Activated T-cell treated with anti-CD3 and anti-CD28 coated beads, Interleukin-2, amount 50 U/mL, for 24 hours (primary cell): ENCODE data around the gene PSMB2.
A peak's percentile ranks its signal among the peaks of the same experiment; 100 is the strongest.
"Not testable (repeated sequence)": the region's sequence is repeated elsewhere in the genome, so short reads cannot be mapped to it uniquely, and the experiment has no call there.

Source experiments
- DNase-seq: peaks from one replicate; pipeline ENCODE4 v3.0.0-alpha.2; 2020
- H3K27ac Mint-ChIP-seq: 2 replicates; pipeline ENCODE4 v1.8.0; 2020; ENCODE audit warnings: mild to moderate bottlenecking, mixed read lengths
- H3K27me3 Mint-ChIP-seq: 2 replicates; pipeline ENCODE4 v1.8.0; 2020; ENCODE audit warnings: mixed read lengths
- H3K36me3 Mint-ChIP-seq: 2 replicates; pipeline ENCODE4 v1.8.0; 2020; ENCODE audit warnings: low read depth, mixed read lengths
- H3K4me1 Mint-ChIP-seq: 2 replicates; pipeline ENCODE4 v1.8.0; 2020; ENCODE audit warnings: low read depth, mixed read lengths
- H3K4me3 Mint-ChIP-seq: 2 replicates; pipeline ENCODE4 v1.8.0; 2020; ENCODE audit warnings: mild to moderate bottlenecking, moderate library complexity, mixed read lengths
- H3K9me3 Mint-ChIP-seq: 2 replicates; pipeline ENCODE4 v1.8.0; 2020; ENCODE audit warnings: mixed read lengths

The PSMB2 gene

DNA sequence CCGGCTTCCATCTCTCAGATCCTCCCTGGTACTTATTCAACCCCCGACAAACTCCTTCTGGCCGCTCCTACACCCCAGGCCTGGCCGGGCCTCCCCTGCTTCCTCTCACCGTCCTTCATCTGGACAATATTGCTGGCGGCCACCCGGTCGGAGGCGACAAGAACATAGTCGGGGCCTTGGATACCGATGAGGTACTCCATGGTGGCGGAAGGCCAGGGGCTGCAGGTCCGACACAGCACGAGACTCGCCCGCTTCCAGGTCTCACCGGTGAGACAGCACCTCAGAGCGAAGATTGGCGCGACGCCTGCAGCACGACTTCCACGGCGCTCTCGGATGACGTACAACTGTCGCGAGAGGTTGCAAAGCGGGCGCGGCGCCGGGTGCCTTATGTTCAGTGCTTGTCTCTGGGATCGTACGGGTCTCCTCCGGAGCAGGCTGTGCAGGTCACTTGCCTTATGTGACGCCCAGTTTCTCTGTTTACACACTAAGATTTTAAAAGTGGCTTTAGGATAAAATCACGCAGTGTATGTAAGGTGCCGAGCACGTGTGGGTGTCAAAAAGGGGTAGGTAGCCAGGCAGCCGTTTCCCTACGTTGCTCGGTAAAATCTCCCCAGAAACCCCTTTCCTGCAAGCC is at the start of gene PSMB2:
TSS of gene PSMB2 (minus strand) at position 294 of the 634 bp plus-strand sequence. CDS start at position 200, 94 bp downstream.
- peaks cover 34% of the 10 kb centered on the region for H3K4me1 Mint-ChIP-seq

DNA sequence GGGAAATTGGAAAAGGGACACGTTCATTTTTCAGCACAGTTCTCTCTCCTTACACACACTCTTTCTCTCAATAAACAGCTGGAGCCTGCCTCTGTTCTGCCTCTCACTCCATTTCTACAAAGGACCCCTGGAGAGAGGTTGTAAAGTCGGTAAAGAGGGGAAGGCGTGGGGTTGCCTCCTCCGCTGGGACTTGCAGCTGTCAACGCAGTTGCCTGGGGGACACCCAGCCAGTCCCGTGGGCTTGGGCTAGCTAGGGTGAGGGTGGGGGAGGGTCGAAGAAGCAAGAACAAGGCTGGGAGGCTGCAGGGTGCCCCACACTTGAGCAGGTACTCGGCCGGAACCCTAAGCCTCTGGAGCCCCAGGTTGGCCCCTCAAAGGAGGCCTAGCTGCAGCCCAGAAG is 49.8 kb upstream of the PSMB2 start:
- H3K9me3 Mint-ChIP-seq = no peaks in the 10 kb centered on the region
- H3K27me3 Mint-ChIP-seq = peaks cover 6% of the 10 kb centered on the region
- H3K36me3 Mint-ChIP-seq = no peaks in the 10 kb centered on the region
- no peak overlapping the region for H3K4me3 Mint-ChIP-seq
- no peaks in the 10 kb centered on the region for H3K4me1 Mint-ChIP-seq
- no peak for DNase-seq
- H3K27ac Mint-ChIP-seq = no peak overlapping the region

More for the DNA sequence above, at the start of gene PSMB2:
- Mint-ChIP-seq H3K27me3 (peaks cover 19% of the 10 kb centered on the region), H3K4me3 (peak within 1 kb of the TSS; percentile 100), H3K27ac (peak within 1 kb of the TSS; percentile 100), H3K36me3 (peaks cover 42% of the 10 kb centered on the region), H3K9me3 (no peaks in the 10 kb centered on the region)
- peak; percentile 98 for DNase-seq

DNA sequence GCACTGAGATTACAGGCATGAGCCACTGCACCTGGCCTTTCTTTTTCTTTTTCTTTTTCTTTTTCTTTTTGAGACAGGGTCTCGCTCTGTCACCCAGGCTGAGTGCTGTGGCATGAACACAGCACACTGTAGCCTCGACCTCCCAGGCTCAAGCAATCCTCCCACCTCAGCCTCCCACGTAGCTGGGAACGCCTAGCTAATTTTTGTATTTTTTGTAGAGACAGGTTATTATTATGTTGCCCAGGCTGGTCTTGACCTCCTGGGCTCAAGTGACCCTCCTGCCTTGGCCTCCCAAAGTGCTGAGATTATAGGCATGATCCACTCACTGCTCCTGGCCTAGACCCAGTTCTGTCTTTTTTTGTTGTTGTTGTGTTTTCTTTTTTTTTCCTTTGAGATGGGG is 48.8 kb upstream of the PSMB2 start:
- not testable (repeated sequence) for H3K9me3 Mint-ChIP-seq, H3K4me1 Mint-ChIP-seq, H3K36me3 Mint-ChIP-seq, H3K27ac Mint-ChIP-seq, H3K27me3 Mint-ChIP-seq, H3K4me3 Mint-ChIP-seq, DNase-seq

DNA sequence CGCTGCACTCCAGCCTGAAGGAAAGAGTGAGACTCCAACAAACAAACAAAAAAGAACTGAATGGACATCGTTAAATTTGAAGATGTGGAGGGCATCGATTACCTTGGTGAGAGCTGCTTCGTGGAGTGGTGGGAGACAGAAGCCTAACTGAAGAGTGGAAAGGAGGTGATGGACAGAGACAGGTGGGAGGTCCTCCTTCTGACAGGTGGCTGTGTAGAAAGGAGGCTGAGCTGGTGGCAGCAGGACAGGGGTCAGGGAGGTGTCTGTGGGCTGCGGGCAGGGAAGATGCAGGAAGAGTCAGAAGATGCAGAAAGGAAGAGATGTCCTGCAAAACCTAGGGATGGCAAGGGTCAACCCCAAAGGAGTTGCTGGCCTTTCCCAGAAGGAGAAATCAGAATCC is 46.8 kb upstream of the PSMB2 start:
- no peak for DNase-seq
- H3K9me3 Mint-ChIP-seq = no peaks in the 10 kb centered on the region
- H3K4me1 Mint-ChIP-seq = no peaks in the 10 kb centered on the region
- no peak overlapping the region for H3K27ac Mint-ChIP-seq
- no peak overlapping the region for H3K4me3 Mint-ChIP-seq
- no peaks in the 10 kb centered on the region for H3K36me3 Mint-ChIP-seq
- H3K27me3 Mint-ChIP-seq = peaks cover 4% of the 10 kb centered on the region

DNA sequence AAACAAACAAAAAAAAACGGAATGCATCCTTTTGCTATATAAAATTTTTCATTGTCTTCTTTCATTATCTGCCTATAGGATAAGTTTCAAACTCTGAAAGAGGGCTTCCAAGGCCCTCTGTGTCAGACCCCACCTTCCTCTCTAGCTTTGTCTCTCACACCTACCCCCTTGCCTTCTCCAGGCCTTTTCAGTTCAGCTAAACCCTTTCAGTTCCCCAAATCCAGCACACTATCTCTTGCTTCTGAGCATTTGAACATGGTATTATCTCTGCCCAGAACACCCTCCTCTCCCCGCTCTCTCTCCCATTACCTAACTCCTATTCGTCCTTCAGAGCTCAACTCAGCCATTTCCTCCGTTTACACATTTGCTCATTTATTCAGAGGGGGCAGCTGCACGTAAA is 41.7 kb upstream of the PSMB2 start:
- no peak overlapping the region for H3K27ac Mint-ChIP-seq
- no peaks in the 10 kb centered on the region for H3K4me1 Mint-ChIP-seq
- DNase-seq = no peak
- H3K4me3 Mint-ChIP-seq = no peak overlapping the region
- peaks cover 9% of the 10 kb centered on the region for H3K27me3 Mint-ChIP-seq
- H3K9me3 Mint-ChIP-seq = no peaks in the 10 kb centered on the region
- H3K36me3 Mint-ChIP-seq = no peaks in the 10 kb centered on the region

DNA sequence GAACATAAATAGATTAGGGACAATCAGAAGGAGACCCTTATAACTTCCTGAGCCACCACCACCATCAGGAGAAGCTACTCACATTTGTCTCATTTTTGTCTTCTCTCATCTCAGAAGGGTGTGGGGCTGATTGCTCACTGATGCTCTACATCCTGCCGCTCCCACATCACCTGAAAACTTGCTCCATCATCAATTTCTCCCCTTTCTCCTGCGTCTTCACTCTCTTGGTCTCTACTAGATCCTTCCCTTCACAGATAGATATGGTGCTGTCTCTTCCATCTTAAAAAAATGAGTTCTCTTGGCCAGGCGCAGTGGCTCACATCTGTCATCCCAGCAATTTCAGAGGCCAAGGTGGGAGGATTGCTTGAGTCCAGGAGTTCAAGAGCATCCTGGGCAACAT is 38.9 kb upstream of the PSMB2 start:
- Mint-ChIP-seq H3K4me3 (no peak overlapping the region), H3K9me3 (no peaks in the 10 kb centered on the region), H3K27me3 (peaks cover 9% of the 10 kb centered on the region), H3K36me3 (no peaks in the 10 kb centered on the region), H3K4me1 (no peaks in the 10 kb centered on the region), H3K27ac (no peak overlapping the region)
- no peak for DNase-seq

DNA sequence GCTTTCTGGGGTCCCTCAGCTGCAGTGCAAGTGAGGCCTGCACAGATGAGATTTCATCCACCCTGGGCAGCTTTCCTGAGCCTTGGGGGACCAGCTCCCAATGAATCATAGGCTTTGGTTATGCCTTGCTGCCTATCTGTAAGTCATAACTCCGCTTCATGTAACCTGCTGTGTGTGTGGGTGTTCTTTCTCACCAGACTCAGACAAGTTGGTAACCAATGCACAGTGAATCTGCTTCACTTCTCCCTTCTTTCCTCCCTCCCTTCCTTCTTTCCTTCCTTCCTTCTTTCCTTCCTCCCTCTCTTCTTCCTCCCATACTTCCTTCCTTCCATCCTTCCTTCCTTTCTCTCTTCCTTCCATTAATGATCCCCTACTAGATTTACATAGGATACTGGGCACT is 34.4 kb upstream of the PSMB2 start:
- H3K4me3 Mint-ChIP-seq = no peak overlapping the region
- no peaks in the 10 kb centered on the region for H3K9me3 Mint-ChIP-seq
- H3K27ac Mint-ChIP-seq = no peak overlapping the region
- no peak for DNase-seq
- H3K27me3 Mint-ChIP-seq = peaks cover 16% of the 10 kb centered on the region
- H3K36me3 Mint-ChIP-seq = no peaks in the 10 kb centered on the region
- no peaks in the 10 kb centered on the region for H3K4me1 Mint-ChIP-seq

DNA sequence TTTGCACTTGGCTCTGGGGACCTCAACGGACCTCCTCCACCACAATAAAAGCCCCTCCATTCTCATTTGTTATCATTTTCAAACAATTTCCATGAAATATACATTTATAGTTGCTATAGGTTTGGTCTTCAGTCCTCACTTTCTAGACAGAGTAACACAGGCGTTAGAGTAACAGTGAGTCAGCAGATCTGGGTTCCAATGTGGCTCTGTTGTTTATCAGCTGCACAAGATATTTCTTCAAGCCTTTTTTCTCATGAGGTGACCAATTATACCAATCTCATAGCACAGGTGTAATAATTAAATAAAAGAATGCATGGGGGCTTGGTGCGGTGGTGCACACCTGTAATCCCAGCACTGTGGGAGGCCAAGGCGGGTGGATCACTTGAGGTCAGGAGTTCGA is 32.8 kb upstream of the PSMB2 start:
- no peak overlapping the region for H3K27ac Mint-ChIP-seq

DNA sequence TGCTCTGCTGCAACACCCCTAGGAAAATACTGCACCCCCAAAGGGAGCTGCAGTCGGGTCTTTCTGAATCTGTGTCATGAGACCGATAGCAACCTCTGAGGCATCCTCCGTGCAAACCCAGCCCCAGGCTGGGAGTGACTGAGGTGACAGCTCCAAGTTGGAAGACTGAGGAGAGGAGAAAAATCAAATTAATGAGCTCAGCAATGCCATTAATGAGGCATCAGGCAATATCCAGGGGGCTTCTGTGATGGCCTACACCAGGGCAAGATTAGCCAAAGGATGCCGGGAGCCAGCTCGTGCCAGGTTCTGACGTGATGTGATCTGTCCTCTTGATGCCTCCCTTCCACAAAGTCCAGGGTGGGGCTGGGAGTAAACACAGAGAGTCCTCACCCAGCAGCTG is 30.8 kb upstream of the PSMB2 start:
- no peak for DNase-seq
- Mint-ChIP-seq H3K9me3 (no peaks in the 10 kb centered on the region), H3K27me3 (peaks cover 22% of the 10 kb centered on the region), H3K4me3 (no peak overlapping the region), H3K27ac (no peak overlapping the region), H3K4me1 (no peaks in the 10 kb centered on the region), H3K36me3 (no peaks in the 10 kb centered on the region)

More for the DNA sequence above, 32.8 kb upstream of the PSMB2 start:
- no peaks in the 10 kb centered on the region for H3K4me1 Mint-ChIP-seq
- no peak for DNase-seq
- no peaks in the 10 kb centered on the region for H3K9me3 Mint-ChIP-seq
- H3K27me3 Mint-ChIP-seq = peaks cover 16% of the 10 kb centered on the region
- no peaks in the 10 kb centered on the region for H3K36me3 Mint-ChIP-seq
- no peak overlapping the region for H3K4me3 Mint-ChIP-seq

DNA sequence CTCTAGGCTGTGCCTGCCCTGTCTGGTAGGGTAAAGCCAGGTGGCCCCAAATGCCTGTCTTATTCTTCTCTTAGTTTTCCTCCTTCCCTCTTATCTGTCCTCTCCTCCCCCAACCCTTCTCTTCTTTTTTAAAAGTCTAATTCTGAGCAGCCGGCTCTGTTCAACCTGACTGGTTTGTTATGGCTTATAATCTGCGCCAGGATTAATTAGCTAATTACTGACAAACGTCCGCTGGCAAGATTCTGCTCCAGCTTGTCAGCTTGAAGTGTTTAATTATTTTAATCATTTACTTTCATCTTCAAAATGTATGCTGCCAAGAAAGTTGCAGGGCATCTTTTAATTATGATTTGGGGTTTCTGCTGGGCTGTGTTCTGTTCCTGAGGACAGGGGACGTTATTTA is 27.2 kb upstream of the PSMB2 start:
- no peak overlapping the region for H3K4me3 Mint-ChIP-seq
- H3K36me3 Mint-ChIP-seq = no peaks in the 10 kb centered on the region
- DNase-seq = no peak
- no peak overlapping the region for H3K27ac Mint-ChIP-seq
- no peaks in the 10 kb centered on the region for H3K9me3 Mint-ChIP-seq
- H3K27me3 Mint-ChIP-seq = peaks cover 34% of the 10 kb centered on the region
- no peaks in the 10 kb centered on the region for H3K4me1 Mint-ChIP-seq

DNA sequence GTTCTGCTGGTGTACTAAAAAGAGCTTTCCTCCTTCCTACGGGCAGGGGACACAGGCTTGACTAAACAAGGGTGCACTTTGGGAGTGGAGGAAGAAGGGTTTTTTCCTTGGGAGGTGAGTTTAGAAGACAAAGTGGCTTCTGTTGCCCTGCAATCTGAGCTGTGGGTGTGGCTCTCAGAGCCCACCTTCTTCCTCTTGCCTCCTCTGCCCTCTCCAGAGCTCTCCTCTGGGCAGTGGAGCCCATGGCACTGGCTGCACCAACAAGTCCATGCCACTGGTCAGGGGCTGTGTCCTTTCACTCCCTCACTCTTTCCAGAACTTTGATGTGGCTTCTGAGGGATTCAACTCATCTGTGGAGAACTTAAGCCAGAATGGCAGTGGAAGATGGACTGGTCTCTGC is 25.6 kb upstream of the PSMB2 start:
- no peak overlapping the region for H3K4me3 Mint-ChIP-seq
- H3K27me3 Mint-ChIP-seq = peaks cover 24% of the 10 kb centered on the region
- H3K4me1 Mint-ChIP-seq = no peaks in the 10 kb centered on the region
- no peak for DNase-seq
- H3K9me3 Mint-ChIP-seq = no peaks in the 10 kb centered on the region
- H3K36me3 Mint-ChIP-seq = no peaks in the 10 kb centered on the region
- no peak overlapping the region for H3K27ac Mint-ChIP-seq

DNA sequence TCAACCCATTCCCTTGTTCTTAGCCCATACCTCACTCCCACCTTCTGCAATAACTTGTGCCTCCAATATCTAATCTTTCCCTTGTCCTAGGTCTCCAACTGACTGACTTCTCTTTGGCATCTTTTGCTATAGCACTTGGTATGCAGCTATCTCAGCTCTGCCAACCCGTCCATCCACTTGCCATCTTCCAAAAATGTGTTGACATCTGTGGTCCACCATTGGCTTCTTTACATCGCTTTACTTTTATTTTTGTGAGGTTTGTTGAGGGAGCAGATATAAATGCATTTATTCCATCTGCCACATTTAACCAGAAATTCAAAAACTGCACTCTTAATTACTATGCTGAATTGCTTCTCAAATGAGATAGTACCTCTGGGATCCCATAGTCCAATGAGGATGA is 24.9 kb upstream of the PSMB2 start:
- H3K27ac Mint-ChIP-seq = no peak overlapping the region
- H3K9me3 Mint-ChIP-seq = no peaks in the 10 kb centered on the region
- no peak overlapping the region for H3K4me3 Mint-ChIP-seq
- DNase-seq = no peak
- H3K36me3 Mint-ChIP-seq = no peaks in the 10 kb centered on the region
- no peaks in the 10 kb centered on the region for H3K4me1 Mint-ChIP-seq
- peaks cover 21% of the 10 kb centered on the region for H3K27me3 Mint-ChIP-seq

DNA sequence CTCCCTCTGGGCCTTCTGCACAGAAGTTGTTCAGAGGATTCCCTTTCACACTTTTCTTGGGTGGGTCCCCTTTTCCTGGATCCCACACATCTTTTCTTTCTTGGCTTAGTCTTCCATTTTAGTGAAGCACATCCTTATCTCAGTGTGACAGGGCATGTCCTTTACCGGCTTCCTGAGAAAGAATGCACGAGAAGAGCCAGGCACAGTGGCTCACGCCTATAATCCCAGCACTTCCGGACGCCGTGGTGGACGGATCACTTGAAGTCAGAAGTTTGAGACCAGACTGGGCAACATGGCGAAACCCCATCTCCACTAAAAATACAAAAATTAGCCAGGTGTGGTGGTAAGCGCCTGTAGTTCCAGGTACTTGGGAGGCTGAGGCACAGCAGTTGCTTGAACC is 22.1 kb upstream of the PSMB2 start:
- Mint-ChIP-seq H3K27ac (no peak overlapping the region), H3K4me1 (no peaks in the 10 kb centered on the region), H3K9me3 (no peaks in the 10 kb centered on the region), H3K27me3 (peaks cover 18% of the 10 kb centered on the region), H3K36me3 (no peaks in the 10 kb centered on the region), H3K4me3 (no peak overlapping the region)
- DNase-seq = no peak

DNA sequence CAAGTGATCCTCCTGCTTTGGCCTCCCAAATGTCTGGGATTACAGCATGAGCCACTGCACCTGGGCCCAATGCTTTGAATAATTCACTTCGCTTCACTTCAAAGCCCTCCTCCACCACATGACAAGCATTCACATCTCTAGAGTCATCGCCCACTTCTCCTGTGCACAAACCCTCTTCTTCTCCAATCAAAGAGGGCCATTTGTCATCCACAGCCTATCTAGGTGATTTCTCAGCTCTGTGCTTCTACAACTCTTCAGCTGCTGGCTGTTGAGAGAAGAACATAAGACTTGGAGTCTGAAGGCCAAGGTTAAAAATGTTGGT is 20.1 kb upstream of the PSMB2 start:
- H3K4me3 Mint-ChIP-seq = no peak overlapping the region
- H3K9me3 Mint-ChIP-seq = no peaks in the 10 kb centered on the region
- no peaks in the 10 kb centered on the region for H3K4me1 Mint-ChIP-seq
- H3K36me3 Mint-ChIP-seq = no peaks in the 10 kb centered on the region
- H3K27me3 Mint-ChIP-seq = peaks cover 6% of the 10 kb centered on the region
- DNase-seq = no peak
- H3K27ac Mint-ChIP-seq = no peak overlapping the region

DNA sequence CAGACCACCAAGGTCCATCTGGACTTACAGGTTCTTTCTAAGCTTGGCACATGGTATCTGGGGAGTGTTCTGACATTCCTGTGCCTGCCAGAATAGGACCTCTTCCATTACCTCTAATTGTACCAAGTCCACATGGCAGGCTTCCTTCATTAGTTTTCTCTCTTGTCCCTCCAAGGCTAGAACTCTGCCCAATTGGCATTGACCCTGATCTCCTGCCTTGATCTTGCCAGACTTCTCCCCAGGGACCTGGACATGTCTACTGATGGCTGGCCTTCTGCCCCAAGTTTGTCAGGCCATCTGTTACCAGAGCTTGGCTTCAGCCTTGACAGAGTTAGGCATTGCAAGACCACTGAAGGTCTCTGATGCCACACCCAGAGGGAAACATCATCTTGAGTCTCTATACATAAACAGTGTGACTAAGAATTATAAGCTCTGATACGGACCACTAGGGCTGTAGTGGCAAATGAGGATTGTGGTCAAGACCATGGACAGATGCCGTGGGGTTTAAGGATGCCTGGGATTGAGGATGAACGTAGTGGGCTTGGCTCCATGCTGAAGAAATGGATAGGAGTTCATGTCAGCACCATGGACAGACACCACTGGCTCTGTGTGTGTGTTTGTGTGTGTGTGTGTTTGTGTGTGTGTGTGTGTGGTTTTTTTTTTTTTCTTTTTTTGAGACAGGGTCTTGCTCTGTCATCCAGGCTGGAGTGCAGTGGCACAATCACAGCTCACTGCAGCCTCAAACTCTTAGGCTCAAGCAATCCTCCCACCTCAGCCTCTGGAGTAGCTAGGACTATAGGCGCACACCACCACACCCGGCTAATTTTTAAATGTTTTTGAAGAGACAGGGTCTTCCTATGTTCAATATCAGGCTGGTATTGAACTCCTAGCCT is 19.5 kb upstream of the PSMB2 start:
- no peaks in the 10 kb centered on the region for H3K9me3 Mint-ChIP-seq
- no peak overlapping the region for H3K4me3 Mint-ChIP-seq
- no peak overlapping the region for H3K27ac Mint-ChIP-seq
- H3K36me3 Mint-ChIP-seq = no peaks in the 10 kb centered on the region
- peaks cover under 1% of the 10 kb centered on the region for H3K27me3 Mint-ChIP-seq
- DNase-seq = no peak
- no peaks in the 10 kb centered on the region for H3K4me1 Mint-ChIP-seq
